Colonic mucosa (tissue), 4 donors: ENCODE measurements around the gene LRRTM4. TPM values are rescaled to one million over a fixed set of nuclear protein-coding genes. Genes with fewer than 3 reads are reported as not detected.

Source experiments
- DNase-seq: peaks from one replicate; pipeline ENCODE4 v3.0.0-alpha.2; 2020
- H3K27ac ChIP-seq: fragments of 200-600 bp; one replicate; pipeline ENCODE4 v1.8.0; 2021
- H3K27me3 ChIP-seq: fragments of 200-600 bp; one replicate; pipeline ENCODE4 v1.8.0; 2021
- H3K36me3 ChIP-seq: fragments of 200-600 bp; one replicate; pipeline ENCODE4 v1.8.0; 2021
- H3K4me1 ChIP-seq: fragments of 200-600 bp; one replicate; pipeline ENCODE4 v1.8.0; 2021; ENCODE audit warnings: mild to moderate bottlenecking
- H3K4me3 ChIP-seq: fragments of 200-600 bp; one replicate; pipeline ENCODE4 v1.8.0; 2021
- H3K9ac ChIP-seq, 2 donors: one replicate each; pipeline ENCODE4 v1.7.0; 2013; ENCODE audit warnings: control low read depth in 2 of 2, low read depth in 2 of 2, low read length in 2 of 2
- H3K9me3 ChIP-seq: fragments of 200-600 bp; one replicate; pipeline ENCODE4 v1.8.0; 2021
- CTCF ChIP-seq: fragments of 200-600 bp; IDR thresholded peaks from one replicate; pipeline ENCODE4 v1.8.0; 2022; ENCODE audit warnings: antibody characterized with exemption, mild to moderate bottlenecking
- intact Hi-C: fragments of 100-400 bp; cut with DNase I; formaldehyde crosslinking; loops from one replicate; pipeline ENCODE4 v1.14.1; 2022
- total RNA-seq, 2 donors: library from RNA; stranded (reverse); fragmentation: NEBNext Ultra II Directional in 1 of 2; extraction: Animal tissue kit (Norgen Biotek cat#: 25700) in 1 of 2; gene quantifications; one replicate each; pipeline ENCODE4 v1.2.1, GENCODE V29; 2021
- donor health status: healthy.
- donor health status: DM: no; HTN: no; CAD: no.
- donor health status: DM: no; HTN: no; CAD: no.

The LRRTM4 gene
- total RNA-seq, 2 donors from 2014 or later, result 0.32 TPM; not detected in 1

- TF ChIP-seq CTCF, result no peak
- H3K4me3 ChIP-seq, result no peak overlapping the region
- intact Hi-C loops, result no loop called here
Observed at GRCh38 chr2:76940559-76940958, 581.6 kb downstream of the LRRTM4 start.

GRCh38 chr2:76938153-76938552, 584.0 kb downstream of the LRRTM4 start:
- H3K27me3 ChIP-seq, result no peaks in the 10 kb centered on the region
- no peak for TF ChIP-seq CTCF
- no peak for DNase-seq

More at GRCh38 chr2:76940559-76940958, 581.6 kb downstream of the LRRTM4 start:
- H3K36me3 ChIP-seq, result no peaks in the 10 kb centered on the region
- no peaks in the 10 kb centered on the region for H3K9me3 ChIP-seq
- no peaks in the 10 kb centered on the region for H3K4me1 ChIP-seq
- DNase-seq, result no peak
- H3K27me3 ChIP-seq, result no peaks in the 10 kb centered on the region
- no peak overlapping the region for H3K9ac ChIP-seq
- H3K27ac ChIP-seq, result no peak overlapping the region

GRCh38 chr2:76932550-76932949, 589.6 kb downstream of the LRRTM4 start:
- intact Hi-C loops, result no loop called here
- no peak for DNase-seq
- Histone ChIP-seq H3K27ac (no peak overlapping the region), H3K9ac (no peak overlapping the region), H3K27me3 (no peaks in the 10 kb centered on the region), H3K36me3 (no peaks in the 10 kb centered on the region), H3K4me3 (no peak overlapping the region), H3K4me1 (no peaks in the 10 kb centered on the region), H3K9me3 (no peaks in the 10 kb centered on the region)
- TF ChIP-seq CTCF, result no peak

More at GRCh38 chr2:76938153-76938552, 584.0 kb downstream of the LRRTM4 start:
- H3K9ac ChIP-seq, result no peak overlapping the region
- H3K4me1 ChIP-seq, result no peaks in the 10 kb centered on the region
- H3K9me3 ChIP-seq, result no peaks in the 10 kb centered on the region
- H3K36me3 ChIP-seq, result no peaks in the 10 kb centered on the region
- intact Hi-C loops, result no loop called here
- H3K4me3 ChIP-seq, result no peak overlapping the region
- H3K27ac ChIP-seq, result no peak overlapping the region

GRCh38 chr2:76930056-76930744, 592.0 kb downstream of the LRRTM4 start:
- Histone ChIP-seq H3K27me3 (no peaks in the 10 kb centered on the region), H3K36me3 (no peaks in the 10 kb centered on the region), H3K9me3 (no peaks in the 10 kb centered on the region), H3K9ac (no peak overlapping the region), H3K27ac (no peak overlapping the region), H3K4me3 (no peak overlapping the region), H3K4me1 (no peaks in the 10 kb centered on the region)
- intact Hi-C loops, result no loop called here
- TF ChIP-seq CTCF, result no peak
- no peak for DNase-seq

GRCh38 chr2:76928026-76928425, 594.1 kb downstream of the LRRTM4 start:
- no peak for TF ChIP-seq CTCF
- Histone ChIP-seq H3K27ac (no peak overlapping the region), H3K4me3 (no peak overlapping the region), H3K4me1 (no peaks in the 10 kb centered on the region), H3K9ac (no peak overlapping the region), H3K9me3 (no peaks in the 10 kb centered on the region), H3K36me3 (no peaks in the 10 kb centered on the region), H3K27me3 (no peaks in the 10 kb centered on the region)
- DNase-seq, result no peak
- intact Hi-C loops, result no loop called here
